NCI-H1417 treated with DMSO at 0.1 percent for 48 hours (cell line): ENCODE measurements around the gene GRIK4.
A peak's percentile ranks its signal among the peaks of the same experiment; 100 is the strongest.

Source experiments
- DNase-seq: peaks from one replicate; lab custom pipeline; 2025; lab: John Stamatoyannopoulos, UW

Gene GRIK4

DNA sequence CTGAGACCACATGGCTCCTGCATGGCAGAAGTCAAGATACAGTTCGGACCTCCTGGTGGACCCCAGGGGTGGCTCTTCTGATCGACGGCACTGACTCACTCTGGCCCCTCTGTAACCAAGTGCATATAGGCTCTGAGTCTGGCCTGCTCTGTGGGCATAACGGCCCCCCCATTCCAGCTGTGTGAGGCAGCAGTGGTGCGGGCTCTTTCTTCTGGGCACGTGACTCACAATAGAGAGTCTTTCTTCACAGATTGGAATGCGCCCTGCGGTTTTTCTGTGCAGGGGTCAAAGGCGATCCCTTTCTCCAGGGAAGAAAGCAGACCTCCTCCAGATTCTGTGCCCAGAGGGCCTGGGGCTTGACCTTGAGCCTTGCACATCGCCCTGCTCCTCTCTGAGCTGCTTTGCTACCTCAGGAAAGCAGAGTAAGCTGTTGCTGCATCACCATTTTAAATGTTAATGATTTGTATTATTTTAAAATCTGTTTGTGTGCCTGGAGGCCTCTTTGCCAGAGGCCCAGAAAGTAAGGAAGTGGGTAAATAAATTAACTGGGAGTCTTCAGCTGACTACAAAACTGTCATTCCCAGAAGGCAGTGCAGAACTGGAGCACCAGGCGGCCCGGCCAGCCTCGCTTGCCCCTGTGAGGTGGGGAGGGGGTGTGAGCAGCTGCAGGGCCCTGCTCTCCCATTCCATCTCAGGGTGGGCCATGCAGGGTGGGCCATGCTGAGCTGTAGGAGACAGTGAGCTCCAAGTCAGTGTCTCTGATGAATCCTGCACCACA lies 199.0 kb downstream of the GRIK4 start:
- no peak for DNase-seq

GRCh38 chr11:120712014-120712413 lies 200.5 kb downstream of the GRIK4 start:
- no peak for DNase-seq

DNA sequence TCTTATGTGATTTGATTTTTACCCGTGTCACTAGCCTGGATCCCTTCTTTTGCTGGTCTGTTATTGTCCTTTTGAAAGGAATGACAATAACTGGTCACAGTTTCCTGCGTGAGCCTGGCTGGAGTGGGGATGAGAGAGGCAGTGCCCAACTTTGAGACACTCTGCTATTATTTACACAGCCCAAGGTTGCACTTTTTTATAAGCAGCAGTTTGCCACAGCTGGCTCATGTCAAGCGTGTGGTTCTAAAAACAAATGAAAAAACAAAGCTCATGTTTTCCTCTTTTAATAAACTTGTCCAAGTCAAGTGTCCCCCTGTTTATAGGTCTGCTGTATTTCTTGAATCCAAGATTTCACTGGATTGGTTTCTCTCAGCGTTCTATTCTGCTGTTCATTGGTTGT lies 201.3 kb downstream of the GRIK4 start:
- no peak for DNase-seq

- no peak for DNase-seq
These were observed 201.7 kb downstream of the GRIK4 start for GRCh38 chr11:120713296-120713695.

DNA sequence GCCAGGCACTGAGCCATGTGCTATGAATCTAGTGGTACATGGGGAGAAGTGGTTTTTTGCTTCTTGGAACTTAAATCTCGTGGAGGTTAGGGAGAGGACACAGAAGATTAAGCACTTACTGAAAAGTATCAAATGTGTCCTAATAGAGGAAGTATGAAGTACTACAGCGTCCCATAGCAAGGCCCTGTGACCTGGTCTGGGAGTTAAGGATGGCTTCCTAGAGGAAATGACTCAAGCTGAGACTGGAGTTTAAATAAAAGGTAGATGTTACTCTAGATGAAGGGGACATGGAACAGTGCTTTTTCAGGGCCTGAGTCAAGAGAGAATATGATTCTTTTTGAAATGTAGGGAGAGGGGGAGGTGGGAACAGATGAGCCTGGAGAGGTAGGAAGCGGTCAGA lies 202.9 kb downstream of the GRIK4 start:
- DNase-seq: no peak

DNA sequence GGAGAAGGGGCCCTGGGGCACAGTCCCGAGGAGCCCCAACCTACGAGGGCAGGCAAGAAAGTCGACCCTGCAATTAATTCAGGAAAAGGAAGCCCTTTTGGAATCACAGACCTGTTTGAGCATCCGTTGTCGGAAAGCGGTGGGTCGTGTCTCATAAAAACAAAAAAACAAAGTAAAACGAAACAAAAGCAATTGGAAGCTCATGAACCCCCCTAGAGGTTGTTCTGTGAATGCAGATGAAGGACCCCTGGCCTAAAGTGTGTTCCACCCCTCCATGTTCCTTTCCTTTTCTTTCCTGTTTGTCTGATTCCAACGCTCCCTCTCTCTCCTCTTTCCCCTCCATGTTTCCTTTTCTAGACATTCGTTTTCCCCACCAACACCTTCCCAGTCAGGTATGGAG lies 203.7 kb downstream of the GRIK4 start:
- DNase-seq: no peak

DNA sequence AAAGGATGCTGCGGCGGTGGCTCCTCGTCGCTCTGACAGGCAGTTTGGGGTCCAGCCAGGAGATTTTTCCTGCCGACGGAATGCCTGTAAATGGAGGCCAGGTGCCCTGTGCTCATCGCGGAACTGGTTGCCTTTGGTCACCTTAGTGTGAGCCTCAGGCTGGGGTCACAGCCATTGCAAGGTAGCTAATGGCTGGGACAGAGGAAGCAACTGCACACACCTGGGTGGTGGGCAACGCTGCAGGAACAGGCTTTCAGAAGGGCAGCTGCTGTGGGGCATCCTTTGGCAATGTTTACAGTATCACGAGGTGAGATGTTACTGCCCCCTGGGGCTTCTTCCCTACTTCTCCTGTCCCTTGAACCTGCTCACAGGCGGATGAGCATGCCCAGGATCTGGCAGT lies 205.5 kb downstream of the GRIK4 start:
- DNase-seq: no peak

DNA sequence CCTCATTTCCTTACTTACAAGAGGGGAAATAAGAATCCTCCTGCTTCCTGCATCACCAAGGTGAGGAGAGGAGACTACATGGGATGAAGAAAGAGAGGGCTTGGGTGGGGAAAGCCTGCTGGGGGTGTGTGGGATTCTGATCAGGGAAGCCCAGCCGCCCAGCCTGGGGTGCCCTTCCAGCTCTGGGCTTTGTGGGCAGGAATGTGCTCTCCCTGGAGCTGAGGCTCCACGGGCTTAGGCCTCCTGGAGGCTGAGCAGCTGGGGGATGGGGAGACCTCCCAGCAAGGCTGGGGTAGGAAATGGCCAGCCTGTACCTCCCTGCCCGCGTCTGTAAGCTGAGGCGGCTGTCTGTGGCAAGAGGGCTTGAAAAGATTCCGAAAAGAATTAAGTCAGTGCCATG lies 206.1 kb downstream of the GRIK4 start:
- no peak for DNase-seq

- no peak for DNase-seq
These were observed 206.6 kb downstream of the GRIK4 start for GRCh38 chr11:120718171-120718570.

DNA sequence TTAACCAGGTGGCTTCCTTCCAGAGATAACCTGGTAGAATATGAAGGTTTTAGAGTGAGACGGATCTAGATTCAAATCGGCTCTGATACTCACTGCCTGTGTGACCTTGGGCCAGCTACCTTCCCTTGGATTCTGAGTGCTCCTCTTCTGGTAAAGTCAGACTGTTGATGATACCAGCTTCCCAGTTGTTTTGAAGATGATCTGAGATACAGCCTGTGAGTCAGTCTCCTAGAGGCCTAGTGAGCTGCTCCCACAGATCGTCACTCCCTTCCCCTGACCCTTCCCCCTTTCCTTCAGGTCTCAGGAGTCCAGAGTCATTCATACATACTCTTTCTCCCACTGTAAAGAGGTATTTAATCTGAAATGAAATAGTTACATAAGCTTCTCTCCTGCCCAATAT lies 207.8 kb downstream of the GRIK4 start:
- DNase-seq: no peak

GRCh38 chr11:120720760-120721159 lies 209.2 kb downstream of the GRIK4 start:
- DNase-seq: no peak

- no peak for DNase-seq
These were observed 211.0 kb downstream of the GRIK4 start for GRCh38 chr11:120722524-120722923.

- DNase-seq: no peak
These were observed 212.2 kb downstream of the GRIK4 start for GRCh38 chr11:120723751-120724150.

DNA sequence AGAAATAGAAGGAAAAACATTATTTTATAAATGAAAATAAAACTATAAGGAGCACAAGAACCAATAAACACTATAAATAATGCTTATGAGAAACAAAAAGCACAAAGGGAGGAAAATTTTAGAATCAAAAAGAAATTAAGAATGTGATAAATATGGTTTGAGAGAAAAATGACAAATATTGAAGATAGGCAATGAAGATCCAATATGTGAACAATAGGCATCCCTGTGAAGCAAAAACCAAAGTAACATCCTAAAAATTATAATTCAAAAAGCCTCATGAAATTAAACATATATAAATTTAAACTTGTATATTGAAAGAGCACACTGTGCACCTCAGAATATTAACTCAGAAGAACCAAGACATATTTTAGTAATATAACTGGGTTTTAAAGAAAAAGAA lies 216.2 kb downstream of the GRIK4 start:
- no peak for DNase-seq

DNA sequence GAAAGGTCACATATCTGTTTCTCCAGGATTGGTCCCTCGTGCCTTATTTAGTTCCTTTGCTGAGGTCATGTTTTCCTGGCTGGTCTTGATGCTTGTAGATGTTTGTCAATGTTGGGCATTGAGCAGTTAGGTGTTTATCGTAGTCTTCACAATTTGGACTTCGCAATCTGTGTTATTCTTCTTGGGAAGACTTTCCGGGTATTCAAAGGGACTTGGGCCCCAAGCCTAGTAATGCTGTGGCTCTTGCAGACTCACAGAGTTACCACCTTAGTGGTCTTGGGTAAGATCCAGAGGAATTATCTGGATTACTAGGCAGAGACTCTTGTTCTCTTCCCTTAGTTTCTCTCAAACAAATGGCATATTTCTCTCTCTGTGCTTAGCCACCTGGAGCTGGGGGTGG lies 223.5 kb downstream of the GRIK4 start:
- no peak for DNase-seq

DNA sequence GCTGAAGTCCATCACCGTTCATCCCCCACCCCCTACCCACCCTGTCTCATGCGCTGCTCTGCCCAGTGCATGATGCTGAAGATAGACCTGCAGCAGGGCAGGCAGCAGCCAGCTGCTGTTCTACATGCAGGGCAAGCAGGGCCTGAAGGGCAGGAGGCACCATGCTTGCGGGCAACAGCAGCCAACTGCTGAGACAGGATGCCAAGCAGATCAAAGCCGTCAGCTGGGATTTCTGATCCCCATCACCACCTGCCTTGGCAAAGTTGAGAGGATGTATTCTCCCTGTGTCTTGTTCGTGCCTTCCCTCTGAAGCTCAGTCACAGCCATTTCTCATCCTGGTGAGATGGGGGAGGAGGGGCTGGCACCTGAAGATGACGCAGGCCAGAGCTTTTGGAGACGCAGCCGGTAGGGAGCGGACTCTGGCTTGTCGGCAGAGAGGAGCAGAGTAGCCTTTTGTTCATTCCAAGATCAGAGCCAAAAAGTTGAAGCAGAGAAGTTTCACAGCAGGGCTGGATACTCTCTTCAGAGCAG lies 227.0 kb downstream of the GRIK4 start:
- DNase-seq: no peak

GRCh38 chr11:120739780-120740179 lies 228.2 kb downstream of the GRIK4 start:
- no peak for DNase-seq

DNA sequence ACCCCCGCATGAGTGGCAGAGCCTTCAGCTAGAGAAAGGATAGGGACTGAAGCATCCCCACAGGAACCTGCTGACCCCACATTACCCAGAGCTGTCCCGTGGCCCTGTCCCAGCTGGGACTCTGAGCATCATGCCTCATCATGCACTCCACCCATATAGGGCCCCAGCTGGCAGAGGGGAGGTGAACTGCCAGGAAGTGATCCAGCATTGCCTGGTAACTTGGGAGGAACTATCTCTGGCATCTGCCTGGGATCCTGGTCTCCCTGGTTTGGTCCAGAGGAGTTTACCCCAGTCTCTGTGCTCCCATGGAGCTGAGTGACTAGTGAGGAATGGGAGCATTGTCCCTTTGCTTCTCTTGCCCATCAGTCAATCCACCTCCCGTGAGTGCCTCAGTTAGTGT lies 228.8 kb downstream of the GRIK4 start:
- no peak for DNase-seq

DNA sequence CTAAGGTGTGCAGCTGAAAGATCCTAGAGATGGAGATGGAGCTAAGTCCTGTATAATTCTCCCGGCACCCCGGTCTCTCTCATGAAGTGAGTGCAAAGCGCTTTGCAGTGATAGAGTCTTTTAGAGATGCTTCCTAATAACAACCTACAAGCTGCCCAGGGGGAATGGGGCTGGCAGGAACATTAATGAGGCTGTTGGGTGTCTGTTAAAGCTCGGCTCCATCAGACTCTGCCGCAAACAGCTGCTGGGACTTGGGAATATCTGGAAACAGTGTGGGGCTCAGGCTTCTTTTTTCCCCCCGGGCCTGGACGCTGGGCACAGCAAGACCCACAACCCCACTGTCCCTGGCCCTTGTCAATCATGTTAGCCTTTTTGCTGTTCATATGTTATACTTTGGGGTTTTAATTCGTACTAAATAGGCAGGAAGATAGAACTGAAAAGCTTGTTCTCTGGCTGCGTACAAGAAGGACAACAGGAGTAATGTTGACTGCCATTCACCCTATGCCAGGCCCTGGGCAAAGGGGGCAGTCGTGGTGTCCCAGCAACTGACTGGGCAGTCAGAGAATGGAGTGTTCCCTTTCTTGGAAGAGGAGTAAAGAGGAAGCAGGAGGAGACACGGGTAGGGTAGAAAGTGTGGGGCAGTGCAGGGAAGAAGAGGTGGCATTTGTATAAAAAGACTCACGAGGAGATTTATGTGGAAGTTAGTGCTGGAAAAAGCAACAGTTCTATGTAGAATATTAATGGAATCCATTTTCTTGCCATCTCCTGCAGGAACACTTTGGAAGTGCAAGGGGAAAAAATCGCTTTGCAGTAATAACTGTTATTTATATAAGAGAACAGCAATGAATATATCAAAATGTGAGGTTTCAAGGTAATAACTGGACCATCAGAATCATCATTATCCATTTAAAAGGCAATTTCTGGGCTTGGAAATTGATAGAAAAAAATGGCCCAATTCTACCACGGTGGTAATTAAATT lies 232.8 kb downstream of the GRIK4 start:
- DNase-seq: no peak

DNA sequence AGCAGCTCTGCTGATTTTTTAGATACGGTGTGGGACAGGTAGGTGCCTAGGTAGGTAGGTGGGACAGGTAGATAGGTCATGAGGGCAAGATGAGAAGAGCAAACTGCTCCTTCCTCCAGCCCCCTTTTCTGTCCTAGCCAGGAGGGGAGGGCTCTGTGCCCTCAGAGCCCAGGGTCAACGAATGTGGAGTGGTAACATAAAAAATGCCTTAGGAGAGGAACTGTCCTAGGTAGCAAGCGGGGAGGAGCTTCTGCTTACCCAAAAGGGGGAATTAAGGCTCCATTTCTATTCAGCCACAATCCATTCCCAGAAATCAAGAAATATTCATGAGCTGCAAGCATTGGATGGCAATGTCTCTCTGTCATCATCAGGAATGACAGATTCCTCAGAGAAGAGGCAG lies 234.8 kb downstream of the GRIK4 start:
- no peak for DNase-seq

GRCh38 chr11:120746836-120747609 lies 235.5 kb downstream of the GRIK4 start:
- peak; percentile 72 for DNase-seq
